NCI-H146 treated with DMSO at 0.1 percent for 48 hours (cell line): Measurements from ENCODE around the gene APBB2.
A peak's percentile ranks its signal among the peaks of the same experiment; 100 is the strongest.

Source experiments
- DNase-seq: peaks from one replicate; lab custom pipeline; 2025; ENCODE audit not compliant: unreplicated experiment; lab: John Stamatoyannopoulos, UW

APBB2 gene

GRCh38 chr4:40991908-40992307 lies 222.4 kb downstream of the APBB2 start:
- DNase-seq, result no peak

GRCh38 chr4:40990899-40991265 lies 223.5 kb downstream of the APBB2 start:
- DNase-seq, result no peak

GRCh38 chr4:40990236-40990898 lies 224.0 kb downstream of the APBB2 start:
- DNase-seq, result no peak

- no peak for DNase-seq
Observed at GRCh38 chr4:40987151-40987550, 227.2 kb downstream of the APBB2 start.

- DNase-seq, result no peak
Observed at GRCh38 chr4:40986375-40986774, 228.0 kb downstream of the APBB2 start.

- DNase-seq, result no peak
Observed at GRCh38 chr4:40984051-40984450, 230.3 kb downstream of the APBB2 start.

GRCh38 chr4:40980318-40980883 lies 233.9 kb downstream of the APBB2 start:
- DNase-seq, result no peak

- no peak for DNase-seq
Observed at GRCh38 chr4:40978548-40978947, 235.8 kb downstream of the APBB2 start.

GRCh38 chr4:40976343-40976742 lies 238.0 kb downstream of the APBB2 start:
- DNase-seq, result peak; percentile 4

GRCh38 chr4:40972722-40973121 lies 241.6 kb downstream of the APBB2 start:
- DNase-seq, result no peak

- no peak for DNase-seq
Observed at GRCh38 chr4:40971338-40971737, 243.0 kb downstream of the APBB2 start.

GRCh38 chr4:40969501-40969900 lies 244.8 kb downstream of the APBB2 start:
- peak; percentile 23 for DNase-seq

GRCh38 chr4:40967550-40967949 lies 246.8 kb downstream of the APBB2 start:
- no peak for DNase-seq

- no peak for DNase-seq
Observed at GRCh38 chr4:40966091-40966490, 248.3 kb downstream of the APBB2 start.

- no peak for DNase-seq
Observed at GRCh38 chr4:40963897-40964478, 250.4 kb downstream of the APBB2 start.

GRCh38 chr4:40962551-40963180 lies 251.7 kb downstream of the APBB2 start:
- no peak for DNase-seq

GRCh38 chr4:40960941-40961340 lies 253.4 kb downstream of the APBB2 start:
- no peak for DNase-seq

GRCh38 chr4:40957281-40957680 lies 257.1 kb downstream of the APBB2 start:
- DNase-seq, result no peak

- no peak for DNase-seq
Observed at GRCh38 chr4:40956721-40957255, 257.6 kb downstream of the APBB2 start.

- DNase-seq, result no peak
Observed at GRCh38 chr4:40954088-40954668, 260.2 kb downstream of the APBB2 start.

GRCh38 chr4:40953283-40954087 lies 260.9 kb downstream of the APBB2 start:
- no peak for DNase-seq
